SJCRH30 (cell line): ENCODE measurements around the gene RIGI. TPM values are rescaled to one million over a fixed set of nuclear protein-coding genes. Genes with fewer than 3 reads are reported as not detected.
"Not testable (repeated sequence)": the region's sequence is repeated elsewhere in the genome, so short reads cannot be mapped to it uniquely, and the experiment has no call there.

ENCODE experiments used
- DNase-seq, 2 experiments: peaks; one replicate each; pipeline ENCODE4 v3.0.0-alpha.2; 2015 to 2020
- H3K27ac ChIP-seq: fragments of 250-450 bp; sonication (Bioruptor Pico); 2 replicates; pipeline ENCODE4 v1.5.1; 2020; ENCODE audit warnings: mild to moderate bottlenecking, moderate library complexity
- H3K27me3 ChIP-seq: fragments of 250-450 bp; sonication (Bioruptor Pico); 2 replicates; pipeline ENCODE4 v1.5.1; 2020; ENCODE audit warnings: mild to moderate bottlenecking, moderate library complexity
- H3K36me3 ChIP-seq: fragments of 250-450 bp; sonication (Bioruptor Pico); 2 replicates; pipeline ENCODE4 v1.5.1; 2020; ENCODE audit warnings: mild to moderate bottlenecking, moderate library complexity
- H3K4me1 ChIP-seq: fragments of 250-450 bp; sonication (Bioruptor Pico); 2 replicates; pipeline ENCODE4 v1.5.1; 2020; ENCODE audit warnings: mild to moderate bottlenecking, moderate library complexity
- H3K4me3 ChIP-seq: fragments of 250-450 bp; sonication (Bioruptor Pico); 2 replicates; pipeline ENCODE4 v1.5.1; 2020; ENCODE audit warnings: mild to moderate bottlenecking, moderate library complexity
- H3K9me3 ChIP-seq: fragments of 250-450 bp; sonication (Bioruptor Pico); replicated peaks from 2 replicates; pipeline ENCODE4 v1.5.1; 2020; ENCODE audit warnings: mild to moderate bottlenecking, moderate library complexity
- total RNA-seq: library from RNA; depleted of rRNA; stranded (reverse); fragments of >200 nt; shearing (Covaris generic); gene quantifications from 2 replicates; pipeline ENCODE4 v1.2.3, GENCODE V29; 2014

The RIGI gene
- total RNA-seq, 1 experiment from 2014 or later = 4.4 TPM

DNA sequence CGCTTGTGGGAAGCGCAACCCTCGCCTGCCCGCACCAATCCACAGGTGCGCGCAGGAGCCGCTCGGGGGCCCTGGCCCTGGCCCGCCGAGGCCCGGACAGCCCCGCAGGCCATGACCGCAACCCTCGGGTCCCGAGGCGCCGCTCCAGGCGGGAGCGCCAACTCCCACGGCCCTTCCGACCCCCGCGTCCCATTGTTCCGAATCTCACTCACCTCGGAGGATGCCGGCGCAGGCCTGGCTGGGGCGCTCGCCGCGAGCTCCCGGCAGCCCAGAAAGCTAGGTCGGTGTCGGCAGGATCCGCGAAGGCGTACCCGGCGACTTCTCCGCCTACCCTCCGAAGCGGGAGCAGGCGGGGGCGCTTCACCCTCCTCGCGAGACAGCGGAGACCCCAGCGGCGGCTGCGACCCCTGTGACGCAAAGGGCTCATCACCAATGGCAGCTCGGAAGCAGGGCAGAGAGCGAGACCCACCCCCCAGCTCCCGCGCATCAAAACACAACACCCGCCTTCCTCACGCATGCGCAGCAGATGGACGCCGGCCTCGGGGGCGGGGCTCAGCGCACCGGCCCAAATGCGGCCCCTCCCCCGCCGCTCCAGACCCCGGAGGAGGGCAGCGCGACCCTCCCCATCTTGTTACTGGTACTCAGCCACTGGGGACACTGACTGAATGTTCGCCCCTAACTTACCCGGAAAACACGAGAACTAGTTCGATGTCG, 24.7 kb upstream of the RIGI start:
- peak overlapping the region; percentile 93 for H3K27ac ChIP-seq

DNA sequence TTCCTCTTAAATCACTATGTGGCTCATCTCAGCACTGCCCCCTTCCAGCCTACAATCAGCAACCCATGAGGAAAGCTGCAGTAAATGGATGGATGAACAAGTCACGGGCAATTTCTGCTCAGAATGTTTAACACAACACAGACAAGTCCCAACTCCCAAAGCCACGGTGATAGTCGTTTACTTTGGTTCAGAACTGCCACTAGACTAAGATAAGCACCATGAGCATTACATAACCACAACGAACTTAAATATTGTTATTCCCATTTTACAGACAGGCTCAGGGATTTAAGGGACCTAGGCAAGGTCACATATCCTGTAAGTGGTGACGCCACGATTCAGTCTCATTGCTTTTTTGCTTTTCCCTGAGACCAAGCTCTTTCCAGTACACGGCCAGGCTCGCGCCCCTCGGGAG, 24.2 kb upstream of the RIGI start:
- no peaks in the 10 kb centered on the region; the same call in 1 of the 2 replicates for H3K4me1 ChIP-seq
- DNase-seq = peak in 1 of 2 experiments; percentile 27
- H3K9me3 ChIP-seq = no peaks in the 10 kb centered on the region
- H3K27me3 ChIP-seq = no peaks in the 10 kb centered on the region
- no peaks in the 10 kb centered on the region for H3K36me3 ChIP-seq
- peak overlapping the region; percentile 87 for H3K4me3 ChIP-seq
- H3K27ac ChIP-seq = peak overlapping the region; percentile 93

More for the DNA sequence above, 24.7 kb upstream of the RIGI start:
- H3K4me1 ChIP-seq = no peaks in the 10 kb centered on the region; the same call in 1 of the 2 replicates
- no peaks in the 10 kb centered on the region for H3K36me3 ChIP-seq
- H3K9me3 ChIP-seq = no peaks in the 10 kb centered on the region
- DNase-seq = peak; percentile 95
- H3K27me3 ChIP-seq = no peaks in the 10 kb centered on the region
- peak overlapping the region; percentile 87 for H3K4me3 ChIP-seq

DNA sequence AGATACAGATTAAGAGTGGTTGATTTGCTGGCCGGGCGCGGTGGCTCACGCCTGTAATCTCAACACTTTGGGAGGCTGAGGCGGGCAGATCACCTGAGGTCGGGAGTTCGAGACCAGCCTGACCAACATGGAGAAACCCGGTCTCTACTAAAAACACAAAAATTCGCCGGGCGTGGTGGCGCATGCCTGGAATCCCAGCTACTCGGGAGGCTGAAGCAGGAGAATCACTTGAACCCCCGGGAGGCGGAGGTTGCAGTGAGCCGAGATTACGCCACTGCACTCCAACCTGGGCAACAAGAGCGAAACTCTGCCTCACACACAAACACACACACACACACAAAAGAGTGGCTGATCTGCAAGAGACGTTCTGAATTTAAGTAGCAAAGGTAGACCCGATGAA, 22.2 kb upstream of the RIGI start:
- not testable (repeated sequence) for H3K4me1 ChIP-seq, H3K27me3 ChIP-seq, H3K27ac ChIP-seq, H3K9me3 ChIP-seq, DNase-seq, H3K4me3 ChIP-seq
- H3K36me3 ChIP-seq = peaks cover 10% of the 10 kb centered on the region

DNA sequence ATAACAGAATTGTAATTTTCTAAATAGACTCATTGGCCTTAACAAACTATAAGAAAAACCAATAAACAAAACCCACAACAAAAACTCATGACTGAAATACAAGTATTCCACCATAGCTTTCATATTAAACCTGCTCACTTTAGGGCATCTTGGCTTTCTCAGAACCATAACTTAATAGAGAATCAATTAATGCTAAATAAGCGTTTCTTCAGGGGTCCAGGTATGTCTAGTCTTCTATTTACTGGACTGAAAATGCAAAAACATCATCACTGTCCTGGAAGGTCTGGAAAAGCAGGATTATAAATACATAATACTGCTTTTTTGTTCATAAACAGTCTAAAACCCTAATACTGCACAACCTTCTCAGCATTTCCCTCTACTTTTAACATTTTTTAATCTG, 19.9 kb upstream of the RIGI start:
- Histone ChIP-seq H3K27ac (no peak overlapping the region), H3K4me1 (no peaks in the 10 kb centered on the region; the same call in 1 of the 2 replicates), H3K27me3 (no peaks in the 10 kb centered on the region), H3K4me3 (no peak overlapping the region), H3K9me3 (no peaks in the 10 kb centered on the region), H3K36me3 (peaks cover 27% of the 10 kb centered on the region)
- no peak for DNase-seq

DNA sequence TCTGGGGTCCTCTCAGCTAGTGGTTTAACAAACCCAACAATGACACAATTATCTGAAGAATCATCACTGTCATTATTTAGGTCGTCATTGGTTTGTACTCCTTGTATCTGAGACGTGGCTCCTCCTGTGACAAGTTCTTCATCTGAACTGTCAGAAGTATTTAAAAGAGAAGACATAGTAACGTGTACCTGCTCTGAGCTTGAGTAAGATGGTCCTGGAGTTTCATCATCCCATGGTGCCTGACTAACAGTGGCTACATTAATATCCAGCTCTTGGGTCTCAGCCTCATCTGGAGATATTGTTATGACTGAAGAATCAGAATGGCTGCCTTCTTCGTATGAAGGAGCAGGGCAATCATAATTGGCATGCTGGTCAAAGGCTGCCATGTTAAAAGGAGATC, 17.1 kb upstream of the RIGI start:
- H3K27ac ChIP-seq = no peak overlapping the region

DNA sequence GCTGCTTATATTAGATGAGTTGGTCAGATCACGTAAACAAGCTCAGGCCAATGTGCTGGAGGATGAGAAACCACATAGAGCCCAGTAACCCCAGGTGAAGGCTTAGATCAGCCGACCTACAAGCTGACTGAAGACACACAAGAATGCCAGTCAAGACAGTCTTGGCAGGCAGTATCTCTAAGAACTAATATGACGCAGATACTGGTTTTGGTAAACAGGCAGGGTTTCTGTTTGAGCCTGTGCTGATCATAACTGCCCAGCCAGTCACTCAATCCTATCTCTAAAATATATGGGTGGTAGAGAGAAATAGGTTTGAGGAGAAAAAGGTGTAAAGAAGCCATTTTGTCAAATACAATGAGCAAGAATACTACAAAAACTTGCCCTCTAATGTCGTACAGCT, 7.8 kb upstream of the RIGI start:
- H3K4me3 ChIP-seq = no peak overlapping the region
- H3K27ac ChIP-seq = no peak overlapping the region
- H3K27me3 ChIP-seq = no peaks in the 10 kb centered on the region
- peaks cover 4% of the 10 kb centered on the region; the same call in 1 of the 2 replicates for H3K36me3 ChIP-seq
- DNase-seq = no peak
- no peaks in the 10 kb centered on the region for H3K9me3 ChIP-seq
- H3K4me1 ChIP-seq = no peaks in the 10 kb centered on the region

More for the DNA sequence above, 17.1 kb upstream of the RIGI start:
- Histone ChIP-seq H3K9me3 (no peaks in the 10 kb centered on the region), H3K4me3 (no peak overlapping the region), H3K36me3 (peaks cover 34% of the 10 kb centered on the region), H3K4me1 (no peaks in the 10 kb centered on the region), H3K27me3 (no peaks in the 10 kb centered on the region)
- no peak for DNase-seq

DNA sequence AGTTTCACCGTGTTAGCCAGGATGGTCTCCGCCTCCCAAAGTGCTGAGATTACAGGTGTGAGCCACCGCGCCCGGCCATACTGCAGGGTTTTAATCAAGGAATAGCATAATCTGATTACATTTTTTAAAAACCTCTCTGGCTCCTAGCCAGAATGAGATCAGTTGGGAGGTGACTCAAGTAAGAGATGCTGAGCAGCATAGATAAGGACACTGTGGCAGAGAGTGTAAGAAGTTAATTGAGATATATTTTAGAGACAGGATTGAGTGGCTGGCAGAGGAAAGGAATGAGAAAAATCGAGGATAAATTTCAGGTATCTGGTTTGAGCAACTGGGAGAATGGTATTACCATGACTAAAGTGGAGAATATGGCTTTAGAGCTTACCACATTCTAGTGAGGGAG, 7.3 kb upstream of the RIGI start:
- Histone ChIP-seq H3K4me3 (no peak overlapping the region), H3K27me3 (no peaks in the 10 kb centered on the region), H3K4me1 (no peaks in the 10 kb centered on the region), H3K27ac (no peak overlapping the region), H3K9me3 (no peaks in the 10 kb centered on the region), H3K36me3 (peaks cover 4% of the 10 kb centered on the region; the same call in 1 of the 2 replicates)
- DNase-seq = no peak

DNA sequence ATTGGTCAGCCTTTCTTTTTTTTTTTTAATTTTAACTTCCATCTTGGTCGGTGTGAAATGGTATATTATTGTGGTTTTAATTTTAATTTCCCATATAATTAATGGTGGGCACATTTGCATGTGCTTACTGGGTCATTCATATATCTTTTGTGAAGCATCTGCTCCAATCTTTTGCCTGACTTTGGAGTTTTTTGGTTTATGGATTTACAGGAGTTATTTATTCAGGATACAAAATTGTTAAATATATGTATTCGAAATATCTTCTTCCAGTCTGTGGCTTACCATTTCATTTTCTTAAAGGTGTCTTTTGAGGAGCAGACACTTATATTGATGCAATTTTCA, 682 bp upstream of the RIGI start:
- peaks cover 4% of the 10 kb centered on the region; the same call in 1 of the 2 replicates for H3K36me3 ChIP-seq

DNA sequence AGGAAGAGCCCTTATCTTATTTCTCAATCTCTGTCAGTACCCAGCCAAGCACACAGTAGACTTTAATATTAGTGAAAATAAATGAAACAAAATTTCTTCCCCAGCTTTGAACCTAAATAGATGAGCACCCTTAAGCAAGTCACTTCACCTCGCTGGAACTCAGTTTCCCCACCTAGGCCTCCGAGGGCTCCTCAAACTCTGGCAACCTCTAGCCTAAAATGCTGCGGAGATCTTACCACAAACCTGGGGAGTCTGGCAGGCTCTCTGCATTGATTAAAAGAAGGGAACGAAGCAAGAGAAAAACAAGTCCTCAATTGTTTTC, 326 bp downstream of the RIGI start:
- Histone ChIP-seq H3K4me1 (peaks cover 12% of the 10 kb centered on the region), H3K27me3 (no peaks in the 10 kb centered on the region), H3K9me3 (no peaks in the 10 kb centered on the region), H3K4me3 (peak overlapping the region; percentile 70), H3K36me3 (no peaks in the 10 kb centered on the region), H3K27ac (peak overlapping the region; percentile 68)
- no peak for DNase-seq

More for the DNA sequence above, 682 bp upstream of the RIGI start:
- H3K4me3 ChIP-seq = peak overlapping the region; percentile 70
- H3K27ac ChIP-seq = peak overlapping the region; percentile 68
- peaks cover 12% of the 10 kb centered on the region for H3K4me1 ChIP-seq
- H3K9me3 ChIP-seq = no peaks in the 10 kb centered on the region
- no peaks in the 10 kb centered on the region for H3K27me3 ChIP-seq
- DNase-seq = no peak

DNA sequence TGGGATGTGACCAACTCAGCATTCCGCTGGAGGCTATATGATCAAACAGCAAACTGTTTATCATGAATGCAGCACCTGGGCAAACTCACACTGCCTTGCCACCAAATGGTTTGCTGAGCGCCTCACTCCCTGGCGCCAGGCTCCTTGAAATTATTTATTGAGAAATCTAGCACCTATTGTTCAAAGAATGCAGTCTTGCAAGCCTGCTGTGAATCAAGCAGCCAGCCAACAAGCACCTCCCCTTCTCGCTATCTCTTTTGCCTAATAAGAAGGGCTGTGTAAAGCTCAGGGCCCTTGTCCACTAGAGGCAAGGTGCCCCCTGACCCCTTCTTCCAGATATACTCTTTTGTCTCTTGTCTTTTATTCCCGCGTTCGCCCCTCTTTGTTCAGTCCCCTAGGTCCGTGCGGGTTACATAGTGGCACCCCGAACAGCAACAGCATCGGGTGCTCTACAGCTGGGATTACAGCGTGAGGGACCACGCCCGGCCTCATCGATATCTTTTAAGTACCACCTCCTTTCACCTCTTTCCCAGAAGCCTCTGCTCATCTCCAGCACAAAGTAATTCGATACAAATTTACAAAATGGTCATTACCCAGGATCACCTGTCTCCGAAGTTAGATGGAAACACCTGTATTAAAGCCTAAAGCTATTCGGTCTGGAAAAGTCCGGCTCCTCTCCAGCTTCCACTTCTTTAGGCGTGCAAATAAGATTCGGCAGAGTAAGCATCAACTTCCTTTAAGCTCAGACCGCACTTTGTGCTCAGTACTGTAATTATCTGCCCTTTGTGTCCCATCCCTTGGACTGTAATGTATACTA, 896 bp downstream of the RIGI start:
- H3K27me3 ChIP-seq = no peaks in the 10 kb centered on the region
- H3K4me1 ChIP-seq = peaks cover 12% of the 10 kb centered on the region
- peak overlapping the region; percentile 68; the same call in 1 of the 2 replicates for H3K27ac ChIP-seq
- no peaks in the 10 kb centered on the region for H3K36me3 ChIP-seq
- peak in 1 of 2 experiments; percentile 8 for DNase-seq
- peak overlapping the region; percentile 70 for H3K4me3 ChIP-seq
- no peaks in the 10 kb centered on the region for H3K9me3 ChIP-seq

DNA sequence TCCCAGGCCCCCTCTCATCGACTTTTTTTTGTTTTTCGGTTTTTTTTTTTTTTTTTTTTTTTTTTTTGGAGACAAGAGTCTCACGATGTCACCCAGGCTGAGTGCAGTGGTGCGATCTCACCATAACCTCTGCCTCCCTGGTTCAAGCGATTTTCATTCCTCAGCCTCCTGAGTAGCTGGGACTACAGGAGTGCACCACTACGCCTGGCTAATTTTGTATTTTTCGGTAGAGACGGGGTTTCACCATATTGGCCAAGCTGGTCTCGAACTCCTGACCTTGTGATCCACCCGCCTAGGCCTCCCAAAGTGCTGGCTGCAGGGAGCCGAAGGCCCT, 1.5 kb downstream of the RIGI start:
- not testable (repeated sequence) for H3K9me3 ChIP-seq, H3K27ac ChIP-seq, H3K27me3 ChIP-seq, H3K4me3 ChIP-seq, H3K36me3 ChIP-seq, DNase-seq
- peaks cover 12% of the 10 kb centered on the region for H3K4me1 ChIP-seq

DNA sequence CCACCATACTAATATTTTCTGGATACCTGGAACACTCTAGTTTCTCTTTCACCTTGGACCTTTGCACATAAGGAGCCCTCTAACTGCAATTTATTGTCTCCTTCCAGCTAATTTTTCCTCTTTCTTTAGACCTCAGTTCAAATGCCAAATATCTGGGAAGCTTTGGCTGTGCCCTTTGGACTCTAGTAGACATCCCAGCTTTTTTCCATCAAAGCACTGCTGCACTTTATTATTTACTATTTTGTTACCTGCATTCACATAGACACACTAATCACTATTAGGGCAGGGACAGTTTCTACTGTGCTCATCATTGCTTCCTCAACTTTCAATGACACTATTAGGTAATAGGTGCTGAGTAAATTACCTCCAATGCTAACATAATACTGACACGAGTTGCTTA, 2.1 kb downstream of the RIGI start:
- H3K27ac ChIP-seq = no peak overlapping the region
- no peaks in the 10 kb centered on the region for H3K9me3 ChIP-seq

DNA sequence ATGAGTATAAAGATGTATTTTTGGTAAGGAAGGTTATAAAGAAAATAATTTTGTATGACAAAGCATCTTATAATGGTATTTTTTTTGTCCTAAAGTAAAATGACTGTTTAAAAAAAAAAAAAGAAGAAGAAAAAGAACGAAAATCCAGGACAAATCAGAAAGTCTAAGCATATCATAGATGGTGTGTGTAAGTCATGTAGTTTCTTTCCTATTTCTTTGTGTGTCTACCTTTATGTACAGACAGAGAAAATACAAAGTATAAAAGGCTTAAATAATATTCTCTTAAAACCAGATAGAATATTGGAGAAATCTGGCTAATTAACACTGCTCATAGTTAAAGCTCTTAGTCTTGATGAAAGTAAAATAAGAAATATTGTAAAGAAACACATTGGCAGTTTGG, 7.7 kb downstream of the RIGI start:
- Histone ChIP-seq H3K4me3 (no peak overlapping the region), H3K9me3 (no peaks in the 10 kb centered on the region; the same call in 1 of the 2 replicates), H3K36me3 (no peaks in the 10 kb centered on the region), H3K27ac (no peak overlapping the region), H3K4me1 (no peaks in the 10 kb centered on the region), H3K27me3 (no peaks in the 10 kb centered on the region)
- DNase-seq = no peak

More for the DNA sequence above, 2.1 kb downstream of the RIGI start:
- Histone ChIP-seq H3K4me3 (no peak overlapping the region), H3K36me3 (no peaks in the 10 kb centered on the region), H3K4me1 (peaks cover 12% of the 10 kb centered on the region), H3K27me3 (no peaks in the 10 kb centered on the region)
- no peak for DNase-seq

DNA sequence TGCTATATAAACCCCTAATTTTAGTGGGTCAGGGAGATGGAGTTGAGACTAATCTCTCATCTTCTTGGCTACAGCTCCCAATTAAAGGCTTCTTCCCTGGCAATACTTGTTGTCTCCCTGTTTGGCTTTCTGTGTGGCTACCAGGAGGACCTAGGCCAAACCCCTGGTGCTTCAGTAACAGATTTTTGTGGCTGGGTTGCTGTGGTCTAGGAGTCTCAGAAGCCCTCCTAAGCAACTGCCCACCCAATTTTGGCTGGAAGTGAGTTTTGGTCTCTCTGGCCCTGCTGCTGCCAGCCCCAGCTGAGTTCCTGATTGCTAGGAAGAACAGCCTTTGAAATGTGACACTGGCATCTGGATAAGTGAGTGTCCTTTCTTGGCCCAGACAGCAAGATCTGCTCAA, 9.8 kb downstream of the RIGI start:
- no peak for DNase-seq
- Histone ChIP-seq H3K27me3 (no peaks in the 10 kb centered on the region), H3K9me3 (no peaks in the 10 kb centered on the region; the same call in 1 of the 2 replicates), H3K27ac (no peak overlapping the region), H3K36me3 (no peaks in the 10 kb centered on the region), H3K4me3 (no peak overlapping the region), H3K4me1 (no peaks in the 10 kb centered on the region)

DNA sequence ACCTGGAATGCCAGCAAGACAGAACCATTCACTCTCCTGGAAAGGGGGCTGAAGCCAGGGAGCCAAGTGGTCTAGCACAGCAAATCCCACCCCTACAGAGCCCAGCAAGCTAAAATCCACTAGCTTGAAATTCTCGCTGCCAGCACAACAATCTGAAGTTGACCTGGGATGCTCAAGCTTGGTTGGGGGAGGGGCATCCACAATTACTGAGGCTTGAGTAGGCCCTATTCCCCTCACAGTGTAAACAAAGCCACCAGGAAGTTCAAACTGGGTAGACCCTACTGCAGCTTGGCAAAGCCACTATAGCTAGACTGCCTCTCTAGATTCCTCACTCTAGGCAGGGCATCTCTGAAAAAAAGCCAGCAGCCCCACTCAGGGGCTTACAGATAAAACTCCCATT, 17.3 kb downstream of the RIGI start:
- Histone ChIP-seq H3K36me3 (no peaks in the 10 kb centered on the region; the same call in 1 of the 2 replicates), H3K9me3 (no peaks in the 10 kb centered on the region), H3K4me3 (no peak overlapping the region), H3K4me1 (no peaks in the 10 kb centered on the region), H3K27me3 (no peaks in the 10 kb centered on the region), H3K27ac (no peak overlapping the region)
- DNase-seq = no peak
